ENCODE results near the gene FUNDC1. TPM values are rescaled to one million over a fixed set of nuclear protein-coding genes. Genes with fewer than 3 reads are reported as not detected.

Gene FUNDC1, protein sequence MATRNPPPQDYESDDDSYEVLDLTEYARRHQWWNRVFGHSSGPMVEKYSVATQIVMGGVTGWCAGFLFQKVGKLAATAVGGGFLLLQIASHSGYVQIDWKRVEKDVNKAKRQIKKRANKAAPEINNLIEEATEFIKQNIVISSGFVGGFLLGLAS
- 15.5 and 19.0 TPM in 2 replicates for total RNA-seq (2014; rRNA removed; shearing (Covaris generic))

DNA sequence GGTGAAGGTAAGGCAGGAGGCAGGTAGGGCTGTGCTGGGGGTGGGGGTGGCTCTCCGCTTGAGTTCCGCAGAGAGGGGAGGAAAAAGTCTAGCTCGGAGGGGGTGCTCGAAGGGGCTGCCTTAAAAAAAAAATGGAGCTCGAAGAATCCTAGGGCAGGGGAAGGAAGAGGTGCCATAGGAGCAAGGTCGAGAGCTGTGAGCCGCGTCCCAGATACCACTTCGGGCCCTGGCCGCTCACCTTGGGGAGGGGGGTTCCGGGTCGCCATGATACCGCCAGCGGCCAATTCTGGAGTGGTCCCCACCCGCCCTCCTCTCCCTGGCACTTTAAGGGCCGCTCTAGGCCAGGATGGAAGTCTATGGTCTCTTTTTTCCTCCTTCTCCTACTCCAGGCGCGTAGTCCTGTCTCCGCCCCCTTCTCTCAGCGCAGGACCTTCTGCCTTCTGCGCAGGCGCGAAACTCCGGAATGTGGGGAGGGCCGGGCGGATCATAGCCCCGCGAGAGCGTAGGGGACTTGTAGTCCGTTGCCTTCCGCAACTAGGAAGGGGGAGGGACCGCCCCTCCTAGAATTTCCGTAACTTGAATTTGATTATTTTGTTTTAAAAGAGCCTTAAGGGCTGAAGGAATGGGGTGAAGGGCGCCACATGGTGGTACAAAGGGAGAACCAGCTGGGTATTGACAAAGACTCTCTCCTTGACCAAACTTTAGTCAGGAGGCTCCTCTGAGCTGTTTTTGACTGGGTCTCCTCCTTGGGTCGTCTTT, at the start of gene FUNDC1:
TSS of gene FUNDC1 (minus strand) at position 293 of the 759 bp plus-strand sequence. CDS start at position 266, 27 bp downstream.

Other genes starting within 250 kb of the FUNDC1 start
- not detected in 2 replicates for gene EFHC2, start 199.2 kb downstream of the FUNDC1 start, total RNA-seq (2014; rRNA removed; shearing (Covaris generic))